Measurements from ENCODE around the gene SORL1.

GRCh38 chr11:121439759-121440158, 12.4 kb upstream of the SORL1 start:
- TF ChIP-seq, protein P1, sequence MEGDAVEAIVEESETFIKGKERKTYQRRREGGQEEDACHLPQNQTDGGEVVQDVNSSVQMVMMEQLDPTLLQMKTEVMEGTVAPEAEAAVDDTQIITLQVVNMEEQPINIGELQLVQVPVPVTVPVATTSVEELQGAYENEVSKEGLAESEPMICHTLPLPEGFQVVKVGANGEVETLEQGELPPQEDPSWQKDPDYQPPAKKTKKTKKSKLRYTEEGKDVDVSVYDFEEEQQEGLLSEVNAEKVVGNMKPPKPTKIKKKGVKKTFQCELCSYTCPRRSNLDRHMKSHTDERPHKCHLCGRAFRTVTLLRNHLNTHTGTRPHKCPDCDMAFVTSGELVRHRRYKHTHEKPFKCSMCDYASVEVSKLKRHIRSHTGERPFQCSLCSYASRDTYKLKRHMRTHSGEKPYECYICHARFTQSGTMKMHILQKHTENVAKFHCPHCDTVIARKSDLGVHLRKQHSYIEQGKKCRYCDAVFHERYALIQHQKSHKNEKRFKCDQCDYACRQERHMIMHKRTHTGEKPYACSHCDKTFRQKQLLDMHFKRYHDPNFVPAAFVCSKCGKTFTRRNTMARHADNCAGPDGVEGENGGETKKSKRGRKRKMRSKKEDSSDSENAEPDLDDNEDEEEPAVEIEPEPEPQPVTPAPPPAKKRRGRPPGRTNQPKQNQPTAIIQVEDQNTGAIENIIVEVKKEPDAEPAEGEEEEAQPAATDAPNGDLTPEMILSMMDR (conservative IDR thresholded peaks at IDR 0.05 in 1 of 2, IDR thresholded peaks at IDR 0.05 in 1 of 2; ENCODE audit: extremely low read depth in 1 of 2, insufficient read depth in 1 of 2, low read depth in 1 of 2, low read length in 2 of 2) = no peak
- TF ChIP-seq EZH2 (IDR thresholded peaks at IDR 0.05; ENCODE audit: borderline replicate concordance, low read length) = no peak
